IPS-NIHi7 (cell line): ENCODE results near the gene OSGIN1.
A peak's percentile ranks its signal among the peaks of the same experiment; 100 is the strongest.
"Not testable (repeated sequence)": the region's sequence is repeated elsewhere in the genome, so short reads cannot be mapped to it uniquely, and the experiment has no call there.

Source experiments
- DNase-seq: peaks from one replicate; pipeline ENCODE4 v3.0.0; 2012; ENCODE audit warnings: mixed read lengths; ENCODE audit errors: extremely low spot score

The OSGIN1 gene

DNA sequence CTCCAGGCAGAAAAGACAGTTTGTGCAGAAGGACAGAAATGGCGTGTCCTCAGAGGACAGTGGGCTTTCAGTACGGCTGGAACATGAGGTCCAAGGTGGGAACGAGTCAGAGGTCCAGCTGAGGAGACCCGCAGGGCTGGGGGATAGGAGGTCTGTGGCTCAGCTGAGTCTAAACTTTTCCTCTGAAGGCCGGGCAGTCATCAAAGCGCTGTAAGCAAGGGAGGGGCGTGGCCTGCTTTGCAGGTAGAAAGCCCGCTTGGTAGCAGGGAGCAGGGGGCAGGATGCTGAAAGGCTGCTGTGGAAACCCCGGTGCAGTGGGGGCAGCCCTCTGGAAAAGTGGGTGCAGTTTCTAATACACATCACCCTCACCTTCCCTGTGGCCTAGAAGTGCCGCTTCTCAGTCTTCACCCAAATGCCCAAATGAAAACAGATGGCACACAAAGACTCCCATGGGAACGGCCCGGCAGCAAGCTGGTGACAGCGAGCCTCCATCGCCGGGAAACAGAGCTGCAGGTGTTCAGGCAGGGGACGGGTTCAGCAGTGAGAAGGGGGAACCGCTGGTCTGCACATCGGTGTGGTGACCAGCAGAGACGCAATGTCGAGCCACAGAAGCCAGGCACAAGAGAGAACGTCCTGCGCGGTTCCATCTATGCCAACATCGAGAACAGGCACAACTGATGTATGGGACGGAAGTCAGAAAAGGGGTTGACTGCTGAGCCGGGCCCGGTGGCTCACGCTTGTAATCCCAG lies 12.2 kb upstream of the OSGIN1 start:
- DNase-seq = peak; percentile 53

DNA sequence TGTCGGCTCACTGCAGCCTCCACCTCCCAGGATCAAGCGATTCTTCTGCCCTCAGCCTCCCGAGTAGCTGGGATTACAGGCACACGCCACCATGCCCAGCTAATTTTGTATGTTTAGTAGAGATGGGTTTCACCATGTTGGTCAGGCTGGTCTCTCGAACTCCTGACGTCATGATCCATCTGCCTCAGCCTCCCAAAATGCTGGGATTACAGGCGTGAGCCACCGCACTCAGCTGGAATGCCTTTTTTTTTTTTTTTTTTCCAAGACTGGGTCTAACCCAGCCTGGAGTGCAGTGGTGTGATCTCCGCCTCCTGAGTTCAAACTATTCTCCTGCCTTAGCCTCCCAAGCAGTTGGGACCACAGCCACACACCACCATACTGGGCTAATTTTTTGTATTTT lies 11.5 kb upstream of the OSGIN1 start:
- DNase-seq = not testable (repeated sequence)

DNA sequence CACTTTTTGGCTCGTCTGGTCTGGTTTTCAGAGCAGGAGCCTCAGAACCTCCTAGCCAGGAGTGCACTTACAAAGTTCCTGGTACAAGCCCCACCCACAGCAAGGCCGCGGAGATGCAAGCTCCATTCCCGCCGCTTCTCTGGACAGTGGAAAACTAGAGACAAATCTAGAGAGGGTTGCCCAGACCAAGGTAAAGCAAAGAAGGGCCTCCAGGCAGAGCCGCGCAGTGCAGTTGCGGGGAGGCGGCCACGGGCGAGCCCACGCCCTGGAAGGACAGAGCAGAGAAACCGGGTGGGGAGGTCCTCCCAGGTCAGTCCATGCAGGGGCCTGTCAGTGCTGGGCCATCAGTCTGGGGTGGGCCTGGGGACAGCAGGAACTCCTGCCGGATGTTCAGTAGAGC lies 11.0 kb upstream of the OSGIN1 start:
- DNase-seq = no peak

DNA sequence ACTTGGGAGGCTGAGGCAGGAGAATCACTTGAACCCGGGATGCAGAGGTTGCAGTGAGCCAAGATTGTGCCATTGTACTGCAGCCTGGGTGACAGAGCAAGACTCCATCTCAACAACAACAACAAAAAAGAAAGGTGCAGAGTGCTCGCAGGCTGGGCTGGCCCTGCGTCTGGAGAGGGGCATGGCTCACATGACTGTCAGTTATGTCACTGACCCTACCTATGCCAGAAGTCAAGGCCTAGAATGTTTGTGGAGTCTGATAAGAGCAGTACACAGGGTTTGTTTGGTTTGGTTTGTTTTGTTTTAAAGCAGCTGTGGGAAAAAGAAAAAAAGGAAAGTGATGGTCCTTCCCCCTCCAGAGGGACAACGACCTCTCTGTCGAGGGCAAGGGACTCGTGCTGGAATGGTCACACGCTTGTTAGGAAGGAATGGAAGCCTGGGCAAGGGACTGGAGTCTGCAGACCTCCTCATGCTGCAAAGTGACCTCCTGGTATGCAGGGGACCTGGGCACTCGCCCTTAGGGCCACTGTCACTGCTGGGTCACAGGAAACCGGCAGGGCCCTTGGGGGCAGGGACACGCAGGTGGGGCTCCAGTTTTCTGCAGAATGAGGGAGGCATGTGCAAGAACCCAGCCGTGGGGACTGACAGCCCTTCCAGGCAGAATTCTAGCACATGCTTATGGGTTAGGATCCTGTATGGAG lies 10.1 kb upstream of the OSGIN1 start:
- DNase-seq = no peak

DNA sequence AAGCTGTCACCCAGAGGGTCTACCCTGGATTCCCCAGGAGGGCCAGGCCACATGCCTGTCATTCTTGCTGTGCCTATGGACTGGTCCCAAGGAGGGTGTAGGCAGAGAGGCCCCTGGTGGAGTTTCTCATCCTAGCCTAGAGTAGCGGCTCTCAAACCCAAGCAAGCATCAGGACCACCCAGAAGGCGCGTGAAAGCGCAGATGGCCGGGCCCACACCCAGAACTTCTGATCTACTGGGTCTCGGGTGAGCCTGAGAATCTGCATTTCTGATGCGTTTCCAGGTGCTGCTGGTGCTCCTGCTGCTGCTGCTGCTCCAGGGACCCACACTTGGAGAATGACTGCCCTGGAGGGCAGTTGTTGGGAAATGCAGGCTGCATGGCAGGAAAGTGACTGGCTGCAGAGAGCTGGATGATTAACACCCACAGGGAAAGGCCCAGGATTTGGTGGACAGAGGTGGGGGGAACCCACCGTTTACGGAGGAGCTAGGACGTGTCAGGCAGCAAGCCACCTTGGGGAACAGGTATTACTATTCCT lies 9.5 kb upstream of the OSGIN1 start:
- DNase-seq = no peak

DNA sequence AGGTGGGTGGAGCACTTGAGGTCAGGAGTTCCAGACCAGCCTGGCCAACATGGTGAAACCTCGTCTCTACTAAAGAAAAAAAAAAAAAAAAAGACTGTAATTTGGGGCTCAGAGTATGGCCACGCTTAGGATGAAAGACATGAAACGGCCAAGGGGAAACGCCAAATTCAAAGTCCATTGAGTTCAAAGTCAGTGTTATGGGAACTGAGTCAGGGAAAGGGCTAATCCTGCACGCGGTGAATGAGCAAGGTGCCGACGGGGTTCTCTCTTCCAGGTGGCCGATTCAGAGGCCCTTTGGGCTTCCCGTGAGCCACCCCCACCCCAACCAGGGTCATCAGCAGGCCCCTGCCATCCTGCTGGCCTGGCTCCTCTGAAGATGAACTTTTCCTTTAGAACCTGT lies 7.5 kb upstream of the OSGIN1 start:
- no peak for DNase-seq

DNA sequence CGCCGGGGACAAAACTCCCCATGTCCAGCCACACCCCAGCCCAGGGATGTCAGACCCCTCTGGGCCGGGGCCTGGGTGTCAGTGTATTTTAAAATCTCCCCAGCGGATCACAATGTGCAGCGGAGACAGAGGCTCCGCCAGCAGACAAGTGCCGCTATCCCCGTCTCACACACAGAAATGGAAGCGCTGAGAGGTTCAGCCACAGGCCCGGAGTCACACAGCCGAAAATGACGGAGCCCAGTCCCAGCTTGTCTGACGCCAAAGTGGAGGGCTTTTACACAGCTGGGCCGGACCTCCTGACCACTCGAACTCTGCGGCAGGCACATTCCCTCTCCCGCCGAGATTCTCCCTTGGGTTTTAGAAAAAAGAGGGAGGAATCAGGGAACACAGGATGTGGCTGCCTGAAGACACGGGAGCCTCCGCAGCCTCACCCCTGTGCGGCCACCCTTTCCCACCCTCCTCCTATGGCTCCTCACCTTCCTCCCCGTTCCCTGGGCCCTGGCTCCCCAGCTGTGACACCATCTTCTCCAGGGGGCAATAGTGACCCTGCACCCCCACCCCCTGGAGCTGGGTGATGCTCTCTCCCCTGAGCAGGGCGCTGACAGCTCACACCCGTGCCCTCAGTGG lies 6.8 kb upstream of the OSGIN1 start:
- DNase-seq = no peak

DNA sequence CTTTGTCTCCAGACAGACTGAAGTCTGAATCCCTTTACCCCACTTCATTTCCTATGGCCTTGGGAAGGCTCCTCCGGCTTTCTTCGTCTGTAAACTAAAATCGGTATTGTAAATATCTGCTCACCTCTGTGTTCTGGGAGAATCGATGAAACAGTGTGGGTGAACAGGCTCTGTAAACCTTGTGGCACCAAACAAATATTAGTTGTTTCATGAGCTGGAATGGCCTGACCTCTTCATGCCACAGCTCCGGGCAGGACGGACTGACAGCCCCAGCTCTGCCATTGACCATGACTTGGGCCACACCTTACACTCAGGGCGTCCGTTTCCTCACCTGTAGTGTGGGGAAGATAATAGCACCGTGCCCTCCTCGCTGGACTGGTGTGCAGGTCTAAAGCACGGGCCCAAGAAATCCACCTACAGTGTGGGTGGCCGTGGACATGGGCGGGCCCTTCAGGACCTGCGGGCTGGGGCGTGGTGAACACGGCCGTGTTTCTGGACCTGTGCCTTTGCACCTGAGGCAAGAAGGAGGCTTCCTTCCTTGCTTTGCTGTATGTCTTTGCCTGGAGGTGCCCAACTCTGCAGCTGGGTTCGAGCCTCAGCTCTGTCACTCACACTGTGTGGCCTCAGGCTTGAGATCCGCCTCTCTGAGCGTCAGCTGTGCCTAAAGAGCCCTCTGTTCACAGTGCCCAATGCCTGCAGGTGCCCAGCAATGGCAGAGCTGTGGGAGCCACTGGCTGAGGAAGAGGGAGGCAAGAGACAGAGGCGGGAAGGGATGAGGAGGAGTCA lies 6.1 kb upstream of the OSGIN1 start:
- DNase-seq = no peak

DNA sequence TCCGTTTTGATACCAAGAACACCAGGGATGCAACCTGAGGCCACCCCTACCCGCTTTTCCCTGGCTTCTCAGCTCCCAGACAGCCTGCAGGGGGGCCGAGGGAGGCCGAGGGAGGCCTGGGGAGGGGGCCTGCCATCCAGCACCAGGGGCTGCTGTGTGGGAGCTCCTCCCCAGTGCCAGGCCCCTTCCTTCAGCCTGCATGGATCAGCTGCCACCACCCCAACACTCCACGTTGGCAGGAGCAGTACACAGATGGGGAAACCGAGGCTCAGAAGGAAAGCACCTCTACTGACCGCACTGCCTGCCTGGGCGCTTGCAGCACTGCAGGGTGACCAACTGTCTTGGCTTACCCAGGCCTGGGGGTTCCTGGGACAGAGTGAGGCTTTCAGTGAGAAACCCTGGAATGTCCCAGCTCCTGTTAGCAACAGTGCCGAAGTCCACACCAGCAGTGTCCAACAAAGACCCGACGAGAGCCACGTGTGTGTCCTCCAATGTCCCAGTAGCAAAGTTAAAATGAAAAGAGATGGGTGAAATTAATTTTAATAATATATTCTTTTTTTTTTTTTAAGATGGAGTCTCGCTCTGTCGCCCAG lies 5.3 kb upstream of the OSGIN1 start:
- no peak for DNase-seq

DNA sequence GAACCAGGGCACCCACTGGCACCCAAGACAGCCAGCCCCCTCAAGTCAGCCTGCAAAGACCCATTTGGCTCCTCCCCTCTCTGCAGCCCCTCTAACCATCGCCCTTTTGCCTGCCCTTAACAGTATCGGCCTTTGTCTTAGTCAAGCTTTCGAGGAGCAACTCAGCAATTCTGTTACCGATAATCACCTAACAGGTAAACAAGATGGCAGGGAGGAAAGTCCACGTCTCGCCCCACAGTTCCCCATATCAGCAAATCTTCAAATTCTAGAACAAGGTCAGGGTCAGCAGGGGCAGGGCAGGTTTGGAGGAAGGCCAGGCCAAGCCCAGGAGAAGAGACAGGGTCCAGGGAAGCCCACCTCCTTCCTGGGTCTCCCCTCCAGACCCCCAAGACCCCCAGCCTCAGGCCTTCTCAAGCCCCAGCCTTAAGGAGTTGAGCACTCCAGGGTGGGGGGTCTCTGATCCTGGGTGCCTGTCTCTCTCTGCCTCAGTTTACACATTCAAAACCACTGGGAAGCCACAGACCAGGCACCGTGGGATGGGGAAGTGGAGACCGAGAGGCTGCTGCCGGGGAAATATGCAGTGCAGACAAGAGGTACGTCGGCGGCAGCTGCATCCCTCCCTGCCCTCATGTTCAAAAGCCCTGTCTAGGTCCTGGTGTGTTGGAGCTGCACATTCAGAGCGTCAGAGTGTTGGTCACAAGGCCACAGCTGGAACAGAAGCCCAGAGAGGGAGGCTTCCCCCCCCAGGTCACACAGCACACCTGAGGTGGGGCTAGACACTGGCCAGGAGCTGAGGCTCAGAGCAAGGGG lies 3.9 kb upstream of the OSGIN1 start:
- no peak for DNase-seq

DNA sequence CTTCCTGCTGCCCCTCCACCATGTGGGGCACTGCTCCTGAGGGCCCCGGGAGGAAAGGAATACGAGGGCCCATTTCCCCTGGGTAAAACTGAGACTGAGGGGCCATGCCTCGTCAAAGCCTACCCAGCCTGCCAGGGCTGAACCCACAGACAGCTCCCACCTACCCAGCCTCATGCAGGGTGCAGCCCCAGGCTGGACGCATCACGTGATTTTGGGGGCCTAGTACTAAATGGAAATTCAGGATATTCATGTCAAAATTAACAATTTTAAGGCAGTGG lies 3.4 kb upstream of the OSGIN1 start:
- DNase-seq = no peak

DNA sequence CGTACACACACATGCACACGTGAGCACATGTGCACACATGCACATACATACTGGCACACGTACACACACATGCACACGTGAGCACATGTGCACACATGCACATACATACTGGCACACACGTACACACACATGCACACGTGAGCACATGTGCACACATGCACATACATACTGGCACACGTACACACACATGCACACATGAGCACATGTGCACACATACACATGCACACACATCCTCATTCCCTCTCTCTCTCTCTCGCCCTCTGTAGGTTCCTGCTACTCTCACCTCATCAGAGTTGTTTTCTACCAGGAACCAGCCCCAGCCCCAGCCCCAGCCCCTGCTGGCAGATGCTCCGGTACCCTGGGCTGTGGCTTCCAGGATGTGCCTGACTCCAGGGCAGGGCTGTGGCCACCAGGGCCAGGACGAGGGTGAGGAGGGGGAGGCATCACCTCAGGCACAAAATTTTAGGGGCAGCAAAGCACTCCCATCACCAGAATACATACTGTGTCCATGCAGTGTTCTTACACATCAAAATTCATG lies 2.1 kb upstream of the OSGIN1 start:
- DNase-seq = not testable (repeated sequence)

DNA sequence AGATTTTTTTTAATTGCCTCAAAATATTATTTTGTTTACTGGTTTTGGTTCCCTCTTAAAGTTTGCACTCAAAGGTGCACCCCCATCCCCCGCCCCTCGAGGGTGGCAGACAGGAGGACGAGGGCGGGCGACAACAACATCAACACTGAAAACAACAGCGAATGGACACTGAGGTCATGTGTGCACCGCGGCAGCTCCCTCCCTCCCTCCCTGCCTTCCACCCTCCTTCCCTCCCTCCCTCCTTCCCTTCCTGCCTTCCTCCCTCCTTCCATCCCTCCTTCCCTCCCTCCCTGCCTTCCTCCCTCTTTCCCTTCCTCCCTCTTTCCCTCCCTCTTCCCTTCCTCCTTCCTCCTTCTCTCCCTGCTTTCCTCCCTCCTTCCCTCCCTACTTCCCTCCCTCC lies 1.5 kb upstream of the OSGIN1 start:
- no peak for DNase-seq

DNA sequence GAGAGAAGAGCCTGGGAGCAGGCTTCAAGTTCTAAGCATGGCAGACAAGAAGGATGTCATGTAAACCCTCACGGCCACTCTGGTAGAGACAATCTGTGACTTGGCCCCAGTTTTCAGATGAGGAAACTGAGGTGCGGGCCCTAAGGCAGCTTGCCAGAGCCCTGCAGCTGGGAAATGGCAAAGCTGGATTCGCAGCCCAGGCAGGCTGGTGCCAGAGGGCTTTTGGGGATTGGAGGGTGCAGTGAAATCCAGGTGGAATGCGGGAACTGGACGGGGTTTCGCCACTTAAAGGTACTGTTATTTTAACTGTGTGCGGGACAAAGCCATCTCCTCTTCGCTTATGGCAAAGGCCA lies 477 bp upstream of the OSGIN1 start:
- no peak for DNase-seq

DNA sequence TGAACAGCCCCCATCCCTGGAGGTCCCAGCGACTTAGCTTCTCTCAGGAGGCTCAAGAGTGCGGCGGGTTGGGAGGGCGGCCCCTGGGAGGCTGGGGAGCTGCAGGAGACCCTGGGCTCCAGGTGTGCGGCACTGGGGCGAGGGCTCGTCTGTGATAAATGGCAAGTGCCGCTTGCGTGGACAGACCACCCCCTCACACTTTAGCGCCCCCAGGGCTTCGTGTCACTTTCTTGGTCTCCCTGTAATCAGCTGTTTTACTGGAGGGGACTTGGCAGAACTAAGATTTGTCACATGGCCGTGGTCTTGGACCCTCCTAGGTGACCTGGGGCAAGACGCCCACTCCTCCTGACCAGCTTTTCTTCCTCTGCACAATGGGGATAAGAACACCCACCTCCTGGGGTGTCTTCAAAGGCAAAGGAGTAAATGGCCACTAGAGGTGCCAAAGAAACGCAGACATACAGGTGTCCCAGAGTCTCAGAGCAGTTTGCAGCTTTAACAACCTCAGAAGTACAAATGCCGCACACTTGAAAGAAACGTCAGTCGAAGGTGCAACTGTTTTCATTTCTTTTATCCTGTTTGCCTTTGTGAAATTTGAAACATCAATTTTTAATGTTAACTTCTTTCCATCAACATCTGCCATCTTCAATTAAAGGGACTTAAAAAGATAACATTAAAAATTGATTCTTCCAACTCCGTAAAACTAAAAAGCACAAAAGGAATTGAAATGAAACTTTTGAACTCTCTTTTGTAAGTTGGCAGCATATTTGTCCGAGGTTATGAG lies 946 bp downstream of the OSGIN1 start:
- DNase-seq = no peak

DNA sequence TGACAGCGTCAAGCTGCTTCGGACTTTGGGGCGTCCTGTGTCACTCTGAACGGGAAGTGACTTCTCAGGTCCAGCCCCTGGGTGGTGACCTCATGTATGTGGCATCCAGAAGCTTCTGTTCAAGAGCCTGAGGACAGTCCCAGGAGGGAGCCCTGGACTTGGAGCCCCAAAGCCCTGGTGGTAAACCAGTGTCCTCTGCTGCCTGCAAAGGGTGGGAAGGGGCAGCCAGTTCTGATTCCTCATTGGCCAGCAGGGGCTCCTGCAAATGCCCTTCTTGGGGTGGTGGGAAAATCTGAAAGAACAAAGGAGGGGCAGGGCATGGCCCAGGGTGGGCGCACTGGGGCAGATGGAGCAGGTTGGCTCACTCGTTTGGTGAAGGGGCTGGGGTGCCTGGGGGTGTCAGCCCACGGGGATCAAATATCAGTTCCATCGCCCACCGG lies 1.6 kb downstream of the OSGIN1 start:
- DNase-seq = no peak

DNA sequence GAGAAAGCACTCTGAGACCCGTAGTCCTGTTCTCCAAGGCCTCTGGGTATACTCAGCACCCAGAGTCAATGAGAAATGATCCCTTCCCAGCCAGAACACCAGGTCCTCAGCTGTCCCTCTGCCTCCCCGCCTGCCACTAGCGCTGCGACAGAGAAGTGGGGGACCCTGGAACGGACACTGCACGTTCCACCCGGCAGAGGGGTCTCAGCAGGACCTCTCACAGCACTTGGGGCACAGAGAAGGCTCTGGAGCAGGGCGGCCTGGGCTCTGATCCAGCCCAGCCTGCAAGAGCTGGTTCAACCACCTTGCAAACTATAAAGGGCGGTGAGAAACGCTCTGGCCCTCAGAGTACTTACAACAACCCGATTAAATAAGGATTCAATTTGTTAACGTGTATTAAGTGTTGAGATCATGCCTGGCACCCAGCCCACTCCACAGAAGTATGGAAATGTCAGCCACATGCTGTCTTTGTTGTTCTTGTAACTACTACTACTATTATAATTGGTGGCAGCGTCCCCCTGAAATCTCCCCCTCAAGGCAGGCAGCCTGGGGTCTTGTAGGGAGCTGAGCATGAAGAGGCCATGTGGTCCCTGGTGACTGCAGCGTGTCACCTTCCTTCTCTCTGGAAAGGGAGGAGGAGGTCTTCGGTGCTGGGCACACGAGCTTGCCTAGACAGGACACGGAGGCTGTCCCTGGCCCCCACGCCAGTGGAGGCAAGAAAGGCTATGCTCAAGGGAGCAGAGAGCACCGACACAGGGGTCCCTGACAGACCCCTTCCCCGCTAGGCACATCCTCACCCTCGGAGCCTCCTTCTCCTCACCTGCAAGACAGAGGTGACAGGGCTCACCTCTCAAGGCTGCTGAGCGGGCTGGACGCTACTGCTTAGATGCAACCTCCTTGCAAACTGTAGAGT lies 2.4 kb downstream of the OSGIN1 start:
- no peak for DNase-seq

DNA sequence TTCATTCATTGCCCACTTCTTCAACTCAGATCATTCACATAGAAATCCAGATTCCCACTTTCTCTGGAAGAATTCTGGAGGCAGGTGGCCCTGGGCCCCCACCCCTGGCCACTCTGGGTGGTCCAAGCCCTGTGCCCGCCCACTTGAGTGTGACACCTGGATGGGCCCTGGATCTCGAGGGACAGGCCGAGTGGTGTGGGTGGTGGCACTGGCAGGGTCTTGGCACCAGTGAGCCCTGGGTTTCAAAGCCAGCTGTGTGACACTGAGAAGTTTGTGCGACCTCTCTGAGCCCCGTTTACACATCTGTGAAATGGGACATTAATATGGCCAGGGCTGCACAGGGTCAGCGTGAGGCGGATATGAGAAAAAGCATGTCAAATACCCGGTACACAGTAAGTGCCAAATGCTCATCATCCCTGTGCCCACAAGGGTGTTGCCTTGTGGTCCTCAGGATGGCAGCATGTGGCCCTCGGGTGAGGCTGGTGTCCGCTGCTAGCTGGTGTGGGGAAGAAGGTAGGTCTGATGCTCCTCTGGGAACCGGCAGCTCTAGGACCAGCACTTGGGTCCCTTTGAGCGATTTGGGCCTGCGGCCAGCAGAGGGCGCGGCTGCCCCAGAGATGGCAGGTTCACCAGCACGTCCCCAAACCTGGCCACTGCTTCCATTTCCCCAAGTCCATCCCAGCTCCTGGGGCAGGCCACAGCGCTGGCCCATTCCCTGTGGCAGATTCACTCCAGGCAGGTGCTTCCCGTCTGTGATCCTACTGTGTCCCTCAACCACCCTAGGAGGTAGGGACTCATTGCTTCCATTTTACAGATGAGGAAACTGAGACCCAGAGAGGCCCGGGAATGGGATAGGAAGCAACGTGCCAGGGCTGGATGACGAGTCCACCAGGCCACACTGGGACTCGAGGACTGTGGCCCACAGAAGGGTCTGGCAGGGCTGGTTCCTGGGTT lies 3.6 kb downstream of the OSGIN1 start:
- peak; percentile 88 for DNase-seq
